Mucosa of gallbladder (tissue), 1 donor: ENCODE measurements around the gene SNRPD3. TPM values are rescaled to one million over a fixed set of nuclear protein-coding genes. Genes with fewer than 3 reads are reported as not detected.
"Not testable (repeated sequence)": the region's sequence is repeated elsewhere in the genome, so short reads cannot be mapped to it uniquely, and the experiment has no call there.

Source experiments
- DNase-seq: peaks from one replicate; pipeline ENCODE4 v3.0.0-alpha.2; 2020; ENCODE audit warnings: low spot score
- total RNA-seq: library from RNA; stranded (reverse); gene quantifications from one replicate; pipeline ENCODE4 v1.2.1, GENCODE V29; 2021
- donor health status: DM: no; HTN: no; CAD: no.

Gene SNRPD3
- total RNA-seq, 1 donor from 2014 or later: 98.3 TPM

GRCh38 chr22:24592058-24592850 is 36.5 kb downstream of the SNRPD3 start:
- DNase-seq: no peak

GRCh38 chr22:24592851-24593558 is 37.2 kb downstream of the SNRPD3 start, which contains the start of gene LRRC75B:
LRRC75B (minus strand) TSS chr22:24593073; CDS start chr22:24593039, 34 bp downstream.
- peak; percentile 91 for DNase-seq

GRCh38 chr22:24593559-24593835 is 37.7 kb downstream of the SNRPD3 start:
- DNase-seq: not testable (repeated sequence)

GRCh38 chr22:24593836-24594568 is 38.2 kb downstream of the SNRPD3 start:
- peak; percentile 79 for DNase-seq

- no peak for DNase-seq
These were observed 38.8 kb downstream of the SNRPD3 start for GRCh38 chr22:24594569-24595120.

GRCh38 chr22:24595228-24595627 is 39.4 kb downstream of the SNRPD3 start:
- no peak for DNase-seq

GRCh38 chr22:24595863-24596262 is 40.1 kb downstream of the SNRPD3 start:
- DNase-seq: no peak

GRCh38 chr22:24597076-24597475 is 41.3 kb downstream of the SNRPD3 start:
- not testable (repeated sequence) for DNase-seq

GRCh38 chr22:24599514-24599913 is 43.7 kb downstream of the SNRPD3 start:
- DNase-seq: no peak

- DNase-seq: not testable (repeated sequence)
These were observed 44.3 kb downstream of the SNRPD3 start for GRCh38 chr22:24599958-24600715.

- peak; percentile 86 for DNase-seq
These were observed 45.7 kb downstream of the SNRPD3 start for GRCh38 chr22:24601217-24602104.

- DNase-seq: not testable (repeated sequence)
These were observed 46.4 kb downstream of the SNRPD3 start for GRCh38 chr22:24602105-24602749.

- DNase-seq: not testable (repeated sequence)
These were observed 47.3 kb downstream of the SNRPD3 start, which contains the start of gene GGT1 for GRCh38 chr22:24602847-24603769. GGT1 (plus strand) TSS chr22:24603193; CDS start chr22:24611082, 7,889 bp downstream.

- DNase-seq: not testable (repeated sequence)
These were observed 48.2 kb downstream of the SNRPD3 start for GRCh38 chr22:24603770-24604629.

- not testable (repeated sequence) for DNase-seq
These were observed 50.5 kb downstream of the SNRPD3 start for GRCh38 chr22:24606340-24606739.

- peak; percentile 75 for DNase-seq
These were observed 51.7 kb downstream of the SNRPD3 start for GRCh38 chr22:24607429-24607983.

- not testable (repeated sequence) for DNase-seq
These were observed 52.5 kb downstream of the SNRPD3 start for GRCh38 chr22:24608327-24608726.
